Neural progenitor cell (in vitro differentiated cells): Measurements from ENCODE around the gene ASB1. TPM values are rescaled to one million over a fixed set of nuclear protein-coding genes. Genes with fewer than 3 reads are reported as not detected.

Experiments
- DNase-seq: peaks from one replicate; pipeline ENCODE4 v3.0.0-alpha.2; 2016; ENCODE audit warnings: low spot score
- H2AFZ ChIP-seq: fragments of 200-600 bp; sonication (generic); replicated peaks from 2 replicates; pipeline ENCODE4 v1.6.1; 2016; ENCODE audit warnings: antibody characterized with exemption
- H3F3A ChIP-seq: fragments of 200-600 bp; sonication (generic); 2 replicates; pipeline ENCODE4 v1.6.1; 2016; ENCODE audit warnings: antibody characterized with exemption, low read depth
- H3K27ac ChIP-seq: fragments of 200-600 bp; sonication (generic); 2 replicates; pipeline ENCODE4 v1.5.1; 2016; ENCODE audit warnings: mild to moderate bottlenecking
- H3K27me3 ChIP-seq: fragments of 200-600 bp; sonication (generic); 2 replicates; pipeline ENCODE4 v1.6.1; 2016; ENCODE audit warnings: mild to moderate bottlenecking, moderate library complexity
- H3K36me3 ChIP-seq: fragments of 200-600 bp; sonication (generic); 2 replicates; pipeline ENCODE4 v1.5.1; 2016
- H3K4me1 ChIP-seq: fragments of 200-600 bp; sonication (generic); 2 replicates; pipeline ENCODE4 v1.6.1; 2016; ENCODE audit warnings: mixed run types
- H3K4me2 ChIP-seq: fragments of 200-600 bp; sonication (generic); 2 replicates; pipeline ENCODE4 v1.6.1; 2016
- H3K4me3 ChIP-seq: fragments of 200-600 bp; sonication (generic); 2 replicates; pipeline ENCODE4 v1.5.1; 2016
- H3K79me2 ChIP-seq: fragments of 200-600 bp; sonication (generic); 2 replicates; pipeline ENCODE4 v1.6.1; 2016; ENCODE audit warnings: low read depth
- H3K9ac ChIP-seq: fragments of 200-600 bp; sonication (generic); 2 replicates; pipeline ENCODE4 v1.6.1; 2016
- H3K9me3 ChIP-seq: fragments of 200-600 bp; sonication (generic); 2 replicates; pipeline ENCODE4 v1.5.1; 2016; ENCODE audit warnings: low read depth
- H4K20me1 ChIP-seq: fragments of 200-600 bp; sonication (generic); 2 replicates; pipeline ENCODE4 v1.6.1; 2016; ENCODE audit warnings: low read depth
- H3K27ac Mint-ChIP-seq: 3 replicates; pipeline ENCODE4 v1.8.0; 2021; ENCODE audit warnings: mixed read lengths
- H3K27me3 Mint-ChIP-seq: 2 replicates; pipeline ENCODE4 v1.8.0; 2022; ENCODE audit warnings: low read depth, mild to moderate bottlenecking, inconsistent platforms, moderate library complexity, mixed read lengths; ENCODE audit not compliant: insufficient read depth
- H3K36me3 Mint-ChIP-seq: 3 replicates; pipeline ENCODE4 v1.8.0; 2021; ENCODE audit warnings: mixed read lengths
- H3K4me1 Mint-ChIP-seq: 3 replicates; pipeline ENCODE4 v1.8.0; 2021; ENCODE audit warnings: mixed read lengths
- H3K4me3 Mint-ChIP-seq: 3 replicates; pipeline ENCODE4 v1.8.0; 2021; ENCODE audit warnings: mild to moderate bottlenecking, moderate library complexity, mixed read lengths
- H3K9me3 Mint-ChIP-seq: 3 replicates; pipeline ENCODE4 v1.8.0; 2020; ENCODE audit warnings: mixed read lengths
- EZH2 ChIP-seq: fragments of 200-600 bp; sonication (generic); IDR thresholded peaks from 2 replicates; pipeline ENCODE4 v1.6.1; 2017; ENCODE audit warnings: antibody characterized with exemption, mild to moderate bottlenecking, moderate library complexity
- EZH2phosphoT487 ChIP-seq: fragments of 200-600 bp; sonication (generic); IDR thresholded peaks from 2 replicates; pipeline ENCODE4 v1.6.1; 2017; ENCODE audit warnings: antibody characterized with exemption
- total RNA-seq: library from RNA; depleted of rRNA; stranded (reverse); fragments of >200 nt; gene quantifications from 2 replicates; pipeline ENCODE4 v1.2.3, GENCODE V29; 2015; ENCODE audit warnings: low replicate concordance
- TF ChIP-seq, protein P1 (sequence below): fragments of 200-600 bp; sonication (generic); IDR thresholded peaks from 2 replicates; pipeline ENCODE4 v1.5.1; 2017; ENCODE audit warnings: antibody characterized with exemption, mild to moderate bottlenecking

The ASB1 gene
- total RNA-seq, 1 donor from 2014 or later: 29.2 TPM

DNA sequence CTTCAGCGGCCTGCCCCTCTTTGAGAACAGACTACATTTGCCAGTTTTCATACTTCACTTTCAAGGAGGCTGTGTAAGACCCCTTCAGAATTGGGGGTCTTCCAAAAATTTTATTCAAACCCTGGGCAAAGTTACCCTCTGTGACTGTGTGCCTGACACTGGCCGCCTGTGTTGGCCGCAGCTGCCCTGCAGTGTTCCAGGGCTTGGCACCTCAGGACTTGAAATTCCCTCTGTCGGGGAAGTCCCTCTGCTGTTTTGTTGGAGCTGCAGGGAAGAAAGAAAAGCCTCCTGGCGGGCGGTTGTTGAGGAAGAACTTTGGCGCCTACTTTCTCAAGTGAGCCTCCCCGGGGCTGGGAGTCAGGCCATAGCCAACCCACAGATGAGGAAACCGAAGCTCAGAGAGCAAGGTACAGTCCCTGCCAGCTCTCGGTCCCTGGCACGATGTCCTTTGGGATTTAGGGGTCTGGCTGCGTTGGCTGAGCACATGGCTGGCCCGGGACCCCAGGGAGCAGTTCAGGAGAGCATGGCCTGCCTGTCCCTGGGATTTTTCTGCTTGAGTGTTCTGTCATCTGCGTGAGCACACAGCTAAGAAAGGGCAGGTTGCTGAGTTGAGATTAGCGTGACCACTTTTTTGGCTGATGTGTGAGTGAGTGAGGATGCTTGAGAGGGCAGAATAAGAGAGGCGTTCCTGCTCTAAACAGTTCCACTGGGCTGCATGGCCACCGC, 17.9 kb upstream of the ASB1 start:
- H3K27me3 ChIP-seq: no peaks in the 10 kb centered on the region
- H3K9ac ChIP-seq: no peak overlapping the region
- H3F3A ChIP-seq: peaks cover 21% of the 10 kb centered on the region
- peaks cover 7% of the 10 kb centered on the region for H4K20me1 ChIP-seq
- H3K27ac ChIP-seq: no peak overlapping the region
- H3K9me3 ChIP-seq: no peaks in the 10 kb centered on the region
- H2AFZ ChIP-seq: no peak overlapping the region
- H3K36me3 ChIP-seq: no peaks in the 10 kb centered on the region
- H3K4me2 ChIP-seq: no peak overlapping the region
- H3K9me3 Mint-ChIP-seq: no peaks in the 10 kb centered on the region
- H3K27me3 Mint-ChIP-seq: peaks cover 9% of the 10 kb centered on the region
- peaks cover 18% of the 10 kb centered on the region for H3K4me1 Mint-ChIP-seq
- H3K36me3 Mint-ChIP-seq: peaks cover 7% of the 10 kb centered on the region
- H3K4me3 ChIP-seq: no peak overlapping the region
- TF ChIP-seq, protein P1, sequence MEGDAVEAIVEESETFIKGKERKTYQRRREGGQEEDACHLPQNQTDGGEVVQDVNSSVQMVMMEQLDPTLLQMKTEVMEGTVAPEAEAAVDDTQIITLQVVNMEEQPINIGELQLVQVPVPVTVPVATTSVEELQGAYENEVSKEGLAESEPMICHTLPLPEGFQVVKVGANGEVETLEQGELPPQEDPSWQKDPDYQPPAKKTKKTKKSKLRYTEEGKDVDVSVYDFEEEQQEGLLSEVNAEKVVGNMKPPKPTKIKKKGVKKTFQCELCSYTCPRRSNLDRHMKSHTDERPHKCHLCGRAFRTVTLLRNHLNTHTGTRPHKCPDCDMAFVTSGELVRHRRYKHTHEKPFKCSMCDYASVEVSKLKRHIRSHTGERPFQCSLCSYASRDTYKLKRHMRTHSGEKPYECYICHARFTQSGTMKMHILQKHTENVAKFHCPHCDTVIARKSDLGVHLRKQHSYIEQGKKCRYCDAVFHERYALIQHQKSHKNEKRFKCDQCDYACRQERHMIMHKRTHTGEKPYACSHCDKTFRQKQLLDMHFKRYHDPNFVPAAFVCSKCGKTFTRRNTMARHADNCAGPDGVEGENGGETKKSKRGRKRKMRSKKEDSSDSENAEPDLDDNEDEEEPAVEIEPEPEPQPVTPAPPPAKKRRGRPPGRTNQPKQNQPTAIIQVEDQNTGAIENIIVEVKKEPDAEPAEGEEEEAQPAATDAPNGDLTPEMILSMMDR: no peak
- TF ChIP-seq EZH2 (no peak), EZH2phosphoT487 (no peak)
- no peaks in the 10 kb centered on the region for H3K79me2 ChIP-seq
- no peak overlapping the region for H3K4me3 Mint-ChIP-seq
- no peak for DNase-seq
- peaks cover 23% of the 10 kb centered on the region for H3K4me1 ChIP-seq
- no peak overlapping the region for H3K27ac Mint-ChIP-seq

DNA sequence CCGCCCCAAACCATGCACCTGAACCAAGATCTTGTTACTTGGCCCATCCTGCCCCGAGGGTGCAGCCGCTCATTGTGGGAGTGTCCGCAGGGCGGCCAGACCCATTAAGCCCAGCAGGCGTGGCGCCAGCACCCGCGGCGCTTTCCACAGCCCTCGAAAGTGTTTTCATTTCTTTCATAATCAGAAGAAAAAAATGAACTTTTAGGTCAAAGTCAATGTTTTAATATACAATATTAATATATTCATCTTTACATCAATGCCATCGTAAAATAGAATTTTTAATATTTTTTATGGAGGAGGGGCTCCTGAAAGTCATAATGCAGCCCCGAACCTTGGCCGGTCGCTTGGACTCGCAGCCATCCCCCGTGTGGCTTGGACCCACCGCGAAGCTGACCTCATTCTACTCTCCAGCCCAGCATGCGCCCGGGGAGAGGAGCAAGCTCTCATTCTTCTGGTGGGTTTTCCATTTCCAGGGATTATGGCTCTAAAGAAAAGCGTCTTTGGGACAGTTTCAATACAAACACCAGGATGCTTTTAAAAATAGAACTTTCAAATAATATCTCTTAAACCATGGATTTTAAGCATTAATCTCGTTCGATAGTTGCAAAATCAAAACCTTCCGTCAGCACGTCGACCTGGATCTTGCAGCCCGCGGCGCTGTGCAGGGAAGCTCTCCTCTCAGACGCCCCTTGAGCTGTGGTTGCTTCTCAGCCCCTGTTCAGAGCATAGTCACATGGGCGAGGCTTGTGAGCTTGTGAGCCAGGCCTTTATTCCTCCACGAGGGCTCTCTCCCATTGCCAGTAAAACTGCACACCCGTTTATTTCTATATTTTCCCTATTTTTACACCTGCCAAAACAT, 17.2 kb upstream of the ASB1 start:
- H3K27ac Mint-ChIP-seq: no peak overlapping the region
- peaks cover 9% of the 10 kb centered on the region for H3K27me3 Mint-ChIP-seq

DNA sequence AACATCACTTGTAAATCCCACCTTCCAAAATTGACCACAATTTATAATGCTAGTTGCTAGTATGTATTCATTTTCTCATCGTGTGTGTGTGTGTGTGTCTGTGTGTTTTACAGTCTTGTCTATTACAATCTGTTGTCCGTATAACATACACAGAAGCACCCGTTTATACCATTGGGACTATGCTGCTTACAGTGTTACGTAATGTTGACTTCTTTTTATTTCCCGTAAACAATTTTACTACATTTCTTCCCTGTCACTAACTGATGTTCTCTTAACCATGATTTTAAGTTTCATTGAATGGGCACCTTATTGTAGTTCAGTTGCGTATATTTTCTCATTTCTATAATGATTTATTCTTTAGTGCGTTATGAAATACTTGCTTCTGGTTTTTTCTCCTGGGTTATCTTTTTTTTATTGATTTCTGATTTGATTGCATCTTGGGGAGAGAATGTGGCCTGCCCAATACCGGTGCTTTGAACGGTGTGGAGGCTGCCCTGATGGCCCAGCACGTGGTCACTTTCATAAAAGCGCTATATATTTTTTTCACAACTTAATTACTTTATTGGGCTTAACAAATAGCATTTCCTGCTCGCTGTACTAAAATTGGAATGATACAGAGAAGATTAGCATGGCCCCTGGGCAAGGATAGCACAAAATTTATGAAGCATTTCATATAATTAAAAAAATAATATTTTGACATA, 14.5 kb upstream of the ASB1 start:
- H3K4me2 ChIP-seq: no peak overlapping the region
- peaks cover 9% of the 10 kb centered on the region for H3K27me3 Mint-ChIP-seq

More for the DNA sequence above, 17.2 kb upstream of the ASB1 start:
- no peaks in the 10 kb centered on the region for H3K27me3 ChIP-seq
- peaks cover 21% of the 10 kb centered on the region for H3F3A ChIP-seq
- Mint-ChIP-seq H3K4me3 (no peak overlapping the region), H3K9me3 (no peaks in the 10 kb centered on the region), H3K36me3 (peaks cover 2% of the 10 kb centered on the region), H3K4me1 (peaks cover 11% of the 10 kb centered on the region)
- peaks cover 7% of the 10 kb centered on the region for H4K20me1 ChIP-seq
- H2AFZ ChIP-seq: no peak overlapping the region
- no peaks in the 10 kb centered on the region for H3K9me3 ChIP-seq
- H3K9ac ChIP-seq: no peak overlapping the region
- H3K4me3 ChIP-seq: no peak overlapping the region
- no peaks in the 10 kb centered on the region for H3K36me3 ChIP-seq
- H3K79me2 ChIP-seq: no peaks in the 10 kb centered on the region
- H3K4me2 ChIP-seq: peak overlapping the region; percentile 36
- TF ChIP-seq EZH2phosphoT487 (no peak), EZH2 (no peak)
- TF ChIP-seq, protein P1: no peak
- peaks cover 17% of the 10 kb centered on the region for H3K4me1 ChIP-seq
- peak; percentile 64 for DNase-seq
- H3K27ac ChIP-seq: no peak overlapping the region

More for the DNA sequence above, 14.5 kb upstream of the ASB1 start:
- Histone ChIP-seq H3F3A (peaks cover 21% of the 10 kb centered on the region), H3K9ac (no peak overlapping the region), H2AFZ (no peak overlapping the region), H3K79me2 (no peaks in the 10 kb centered on the region), H3K4me1 (peaks cover 21% of the 10 kb centered on the region), H3K4me3 (no peak overlapping the region), H3K27me3 (no peaks in the 10 kb centered on the region), H4K20me1 (peaks cover 7% of the 10 kb centered on the region), H3K27ac (no peak overlapping the region), H3K36me3 (no peaks in the 10 kb centered on the region), H3K9me3 (no peaks in the 10 kb centered on the region)
- Mint-ChIP-seq H3K4me3 (no peak overlapping the region), H3K36me3 (peaks cover 2% of the 10 kb centered on the region), H3K9me3 (no peaks in the 10 kb centered on the region), H3K4me1 (peaks cover 11% of the 10 kb centered on the region), H3K27ac (no peak overlapping the region)
- TF ChIP-seq, protein P1: no peak
- TF ChIP-seq EZH2 (no peak), EZH2phosphoT487 (no peak)
- no peak for DNase-seq
